ENCODE measurements around the gene ARHGAP19. TPM values are rescaled to one million over a fixed set of nuclear protein-coding genes. Genes with fewer than 3 reads are reported as not detected.

Gene ARHGAP19
- total and polyA plus RNA-seq, 5 donors from 2014 or later: 4.4 to 12.9 (median 8.0) TPM

DNA sequence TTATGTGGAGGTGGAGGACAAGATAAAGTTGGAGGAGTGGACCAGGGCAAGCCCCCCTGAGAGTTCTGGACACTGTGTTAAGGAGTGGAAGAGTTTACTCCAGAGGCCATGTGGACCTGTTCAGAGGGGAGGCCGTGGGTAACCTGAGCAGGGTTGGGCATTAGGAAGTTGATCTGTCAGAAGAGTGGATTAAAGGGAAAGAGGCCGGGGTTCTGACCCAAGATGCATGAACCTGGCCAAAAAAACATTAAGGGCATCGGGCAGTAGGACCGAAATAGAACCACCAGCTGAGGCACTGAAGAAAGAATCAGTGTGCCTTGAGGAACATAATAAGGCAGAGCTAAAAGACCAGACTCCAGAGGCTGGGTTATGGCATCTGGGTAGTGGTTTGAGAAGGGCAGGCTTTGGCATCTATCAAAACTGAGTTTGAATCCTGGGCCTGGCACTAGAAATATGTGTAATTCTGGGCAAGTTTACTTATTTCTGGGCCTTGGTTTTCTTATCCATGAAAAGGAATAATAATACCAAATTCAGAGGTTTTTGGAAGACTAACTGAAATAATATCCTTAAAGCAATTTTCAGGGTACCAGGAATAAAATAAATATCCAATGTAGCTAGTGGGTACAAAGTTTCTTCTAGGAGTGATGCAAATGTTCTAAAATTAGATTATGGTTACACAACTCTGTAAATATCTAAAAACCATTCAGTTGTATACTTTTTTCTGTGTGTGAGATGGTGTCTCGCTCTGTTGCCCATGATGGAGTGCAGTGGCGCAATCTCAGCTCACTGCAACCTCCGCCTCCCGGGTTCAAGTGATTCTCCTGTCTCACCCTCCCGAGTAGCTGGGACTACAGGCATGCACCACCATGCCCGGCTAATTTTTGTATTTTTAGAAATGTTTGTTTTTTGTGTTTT lies 15.7 kb upstream of the ARHGAP19 start:
- Histone ChIP-seq H3K27ac (ENCODE audit: insufficient read depth, low read length, poor library complexity, severe bottlenecking) (no peak overlapping the region), H3K4me1 (ENCODE audit: control insufficient read depth, insufficient read depth, low read length, poor library complexity, severe bottlenecking) (no peaks in the 10 kb centered on the region), H3K27me3 (ENCODE audit: control insufficient read depth, insufficient read depth, low read length) (no peaks in the 10 kb centered on the region), H3K36me3 (ENCODE audit: control insufficient read depth, insufficient read depth, low read length) (no peaks in the 10 kb centered on the region), H3K9me3 (ENCODE audit: control insufficient read depth in 2 of 2, low read length in 2 of 2) (no peaks in the 10 kb centered on the region), H3K4me3 (ENCODE audit: low read depth, low read length) (no peak overlapping the region)
- H3K9me3 Mint-ChIP-seq: no peaks in the 10 kb centered on the region
- no peaks in the 10 kb centered on the region for H3K4me1 Mint-ChIP-seq
- no peak for DNase-seq
- peak overlapping the region in 1 of 3 donors; percentile 81 for H3K27ac Mint-ChIP-seq
- no peaks in the 10 kb centered on the region for H3K27me3 Mint-ChIP-seq
- no peak for ATAC-seq (ENCODE audit: low read depth in 2 of 2)
- no peaks in the 10 kb centered on the region for H3K36me3 Mint-ChIP-seq
- H3K4me3 Mint-ChIP-seq: peak overlapping the region in 1 of 4 donors; percentile 18

DNA sequence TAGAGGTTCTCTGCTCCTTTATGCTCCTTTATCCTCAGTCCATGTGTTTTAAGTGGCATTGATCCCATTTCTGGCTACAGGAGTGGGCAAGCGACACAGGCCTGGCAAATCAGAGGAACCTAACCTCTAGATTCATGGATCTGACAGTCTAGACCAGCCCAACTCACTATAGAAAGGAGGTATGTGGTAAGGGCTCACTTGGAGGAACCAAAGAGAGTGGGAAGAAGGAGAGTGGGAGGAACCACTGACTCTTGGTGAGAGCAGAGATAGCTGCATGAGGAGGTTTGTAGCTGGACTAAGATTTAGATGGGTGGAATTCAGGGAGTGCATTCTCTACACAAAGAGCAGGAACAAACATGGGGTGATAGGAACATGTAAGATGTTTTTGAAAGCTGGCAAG lies 15.0 kb upstream of the ARHGAP19 start:
- Mint-ChIP-seq H3K9me3 (no peaks in the 10 kb centered on the region), H3K4me1 (no peaks in the 10 kb centered on the region), H3K36me3 (no peaks in the 10 kb centered on the region), H3K27ac (peak overlapping the region in 1 of 3 donors; percentile 81), H3K27me3 (no peaks in the 10 kb centered on the region), H3K4me3 (peak overlapping the region in 1 of 4 donors; percentile 56)
- no peak for ATAC-seq (ENCODE audit: low read depth in 2 of 2)
- Histone ChIP-seq H3K27ac (ENCODE audit: insufficient read depth, low read length, poor library complexity, severe bottlenecking) (no peak overlapping the region), H3K4me1 (ENCODE audit: control insufficient read depth, insufficient read depth, low read length, poor library complexity, severe bottlenecking) (no peaks in the 10 kb centered on the region), H3K9me3 (ENCODE audit: control insufficient read depth in 2 of 2, low read length in 2 of 2) (no peaks in the 10 kb centered on the region), H3K27me3 (ENCODE audit: control insufficient read depth, insufficient read depth, low read length) (no peaks in the 10 kb centered on the region), H3K36me3 (ENCODE audit: control insufficient read depth, insufficient read depth, low read length) (no peaks in the 10 kb centered on the region), H3K4me3 (ENCODE audit: low read depth, low read length) (no peak overlapping the region)
- no peak for DNase-seq

DNA sequence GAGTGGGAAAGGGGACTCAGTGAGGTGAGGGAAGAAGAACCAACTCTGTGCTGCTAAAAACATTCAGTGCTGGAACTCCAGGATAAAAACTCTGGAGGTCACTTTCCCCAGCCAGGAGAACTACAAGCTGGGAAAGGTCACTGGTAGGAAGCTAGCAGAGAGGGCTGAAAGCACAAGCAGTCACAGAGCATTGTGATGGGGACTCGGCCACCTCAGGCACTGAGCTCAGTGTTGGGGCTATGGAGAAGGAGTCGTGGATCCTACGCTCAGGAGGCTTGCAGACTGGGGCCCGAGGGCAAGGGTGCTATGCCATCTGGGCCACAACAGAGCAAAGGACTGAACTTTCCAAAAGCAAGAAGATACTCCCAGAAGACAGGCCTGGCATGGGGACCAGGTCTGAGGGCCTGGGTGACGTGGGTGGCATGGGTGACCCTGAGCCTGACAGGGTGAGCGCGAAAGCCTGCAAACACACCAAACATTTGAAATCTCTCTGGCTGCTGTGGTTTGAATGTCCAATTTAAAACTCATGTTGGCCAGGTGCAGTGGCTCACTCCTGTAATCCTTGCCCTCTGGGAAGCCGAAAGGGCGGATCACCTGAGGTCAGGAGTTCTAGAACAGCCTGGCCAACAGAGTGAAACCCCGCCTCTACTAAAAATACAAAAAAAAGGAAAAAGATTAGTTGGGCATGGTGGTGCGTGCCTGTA lies 9.8 kb upstream of the ARHGAP19 start:
- Mint-ChIP-seq H3K4me1 (no peaks in the 10 kb centered on the region), H3K9me3 (peaks cover 0 to 2% (median 0%) of the 10 kb centered on the region in 7 donors), H3K27ac (peak overlapping the region in 1 of 3 donors; percentile 52), H3K36me3 (no peaks in the 10 kb centered on the region), H3K27me3 (peaks cover 4% of the 10 kb centered on the region), H3K4me3 (no peak overlapping the region)
- Histone ChIP-seq H3K36me3 (ENCODE audit: control insufficient read depth, insufficient read depth, low read length) (no peaks in the 10 kb centered on the region), H3K4me3 (ENCODE audit: low read depth, low read length) (no peak overlapping the region), H3K27me3 (ENCODE audit: control insufficient read depth, insufficient read depth, low read length) (no peaks in the 10 kb centered on the region), H3K27ac (ENCODE audit: insufficient read depth, low read length, poor library complexity, severe bottlenecking) (no peak overlapping the region), H3K9me3 (ENCODE audit: control insufficient read depth in 2 of 2, low read length in 2 of 2) (no peaks in the 10 kb centered on the region), H3K4me1 (ENCODE audit: control insufficient read depth, insufficient read depth, low read length, poor library complexity, severe bottlenecking) (no peaks in the 10 kb centered on the region)
- ATAC-seq (ENCODE audit: low read depth in 2 of 2) (no peak), DNase-seq (no peak)

DNA sequence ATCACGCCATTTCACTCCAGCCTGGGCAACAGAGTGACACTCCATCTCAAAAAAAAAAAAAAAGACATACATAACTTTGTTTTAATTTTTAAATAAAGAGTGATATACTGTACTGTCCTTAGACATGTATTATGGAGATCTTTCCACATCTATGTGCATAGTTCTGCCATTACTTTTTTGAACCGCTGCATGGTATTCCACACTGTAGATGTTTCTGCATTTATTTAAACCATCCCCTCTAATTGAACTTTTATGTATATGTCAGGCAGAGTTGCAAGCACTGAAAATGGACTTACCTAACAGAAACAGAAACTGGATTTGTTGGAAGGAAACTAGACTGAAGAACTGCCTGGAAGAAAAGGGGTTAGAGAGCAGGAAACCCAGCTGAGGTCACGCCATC lies 8.5 kb upstream of the ARHGAP19 start:
- no peaks in the 10 kb centered on the region for H3K9me3 ChIP-seq (ENCODE audit: control insufficient read depth in 2 of 2, low read length in 2 of 2)
- no peaks in the 10 kb centered on the region for H3K4me1 Mint-ChIP-seq
- H3K27me3 ChIP-seq (ENCODE audit: control insufficient read depth, insufficient read depth, low read length): no peaks in the 10 kb centered on the region
- H3K4me3 Mint-ChIP-seq: no peak overlapping the region
- no peak overlapping the region for H3K27ac ChIP-seq (ENCODE audit: insufficient read depth, low read length, poor library complexity, severe bottlenecking)
- ATAC-seq (ENCODE audit: low read depth in 2 of 2) (no peak), DNase-seq (no peak)
- no peaks in the 10 kb centered on the region for H3K36me3 ChIP-seq (ENCODE audit: control insufficient read depth, insufficient read depth, low read length)
- H3K27me3 Mint-ChIP-seq: peaks cover 4% of the 10 kb centered on the region
- H3K4me3 ChIP-seq (ENCODE audit: low read depth, low read length): no peak overlapping the region
- no peaks in the 10 kb centered on the region for H3K4me1 ChIP-seq (ENCODE audit: control insufficient read depth, insufficient read depth, low read length, poor library complexity, severe bottlenecking)
- H3K27ac Mint-ChIP-seq: no peak overlapping the region
- peaks cover 0 to 2% (median 0%) of the 10 kb centered on the region in 7 donors for H3K9me3 Mint-ChIP-seq
- H3K36me3 Mint-ChIP-seq: no peaks in the 10 kb centered on the region

DNA sequence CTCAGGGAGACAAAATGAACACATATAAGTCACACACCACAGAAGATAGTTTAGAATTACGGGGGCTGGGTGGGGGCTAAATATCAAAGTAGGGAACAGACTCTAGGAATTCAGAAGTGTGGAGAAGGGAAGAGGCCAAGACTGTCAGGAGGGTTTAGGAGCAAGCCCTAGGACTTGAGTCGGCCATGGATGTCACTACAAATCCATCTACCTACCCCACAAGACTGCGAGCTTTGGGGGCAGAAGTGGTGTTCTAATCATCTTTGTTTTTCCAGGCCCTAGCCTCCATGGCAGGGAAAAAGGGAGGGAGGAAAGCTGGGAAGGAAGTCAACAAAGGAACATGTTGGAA lies 5.8 kb upstream of the ARHGAP19 start:
- ATAC-seq (ENCODE audit: low read depth in 2 of 2) (no peak), DNase-seq (no peak)
- H3K36me3 Mint-ChIP-seq: no peaks in the 10 kb centered on the region
- Histone ChIP-seq H3K27ac (ENCODE audit: insufficient read depth, low read length, poor library complexity, severe bottlenecking) (no peak overlapping the region), H3K4me3 (ENCODE audit: low read depth, low read length) (no peak overlapping the region), H3K4me1 (ENCODE audit: control insufficient read depth, insufficient read depth, low read length, poor library complexity, severe bottlenecking) (no peaks in the 10 kb centered on the region), H3K27me3 (ENCODE audit: control insufficient read depth, insufficient read depth, low read length) (no peaks in the 10 kb centered on the region), H3K9me3 (ENCODE audit: control insufficient read depth in 2 of 2, low read length in 2 of 2) (no peaks in the 10 kb centered on the region), H3K36me3 (ENCODE audit: control insufficient read depth, insufficient read depth, low read length) (no peaks in the 10 kb centered on the region)
- H3K4me3 Mint-ChIP-seq: no peak overlapping the region
- H3K9me3 Mint-ChIP-seq: peaks cover 0 to 2% (median 0%) of the 10 kb centered on the region in 7 donors
- peaks cover 13% of the 10 kb centered on the region for H3K27me3 Mint-ChIP-seq
- H3K27ac Mint-ChIP-seq: no peak overlapping the region
- no peaks in the 10 kb centered on the region for H3K4me1 Mint-ChIP-seq

DNA sequence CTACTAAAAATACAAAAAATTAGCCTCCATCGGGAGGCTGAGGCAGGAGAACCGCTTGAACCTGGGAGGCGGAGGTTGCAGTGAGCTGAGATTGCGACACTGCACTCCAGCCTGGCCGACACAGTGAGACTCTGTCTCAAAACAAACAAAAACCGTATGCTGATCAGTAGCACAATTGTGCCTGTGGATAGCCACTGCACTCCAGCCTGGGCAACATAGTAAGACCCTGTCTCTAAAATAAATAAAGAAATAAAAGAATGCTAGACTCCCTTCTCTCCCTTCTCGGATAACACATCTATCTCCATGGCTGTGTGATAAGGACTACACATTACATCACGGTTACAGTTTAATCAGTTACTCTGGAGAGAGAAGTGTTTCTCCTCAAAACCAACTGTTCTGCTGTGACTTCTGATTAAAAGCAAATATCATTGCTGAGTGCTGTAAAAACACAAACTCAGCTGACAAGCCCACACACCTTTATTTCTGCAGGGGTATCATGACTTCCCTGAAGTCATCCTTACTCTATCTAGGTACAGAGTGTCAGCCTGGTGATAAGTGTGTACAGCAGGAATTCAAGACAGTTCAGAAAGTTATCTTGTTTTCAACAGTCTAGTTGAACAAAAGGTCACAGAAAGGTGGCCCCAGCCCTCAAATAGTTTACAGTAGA lies 5.3 kb upstream of the ARHGAP19 start:
- no peak overlapping the region for H3K27ac Mint-ChIP-seq
- H3K4me1 Mint-ChIP-seq: peaks cover 2 to 3% (median 2%) of the 10 kb centered on the region in 4 donors
- no peak overlapping the region for H3K4me3 Mint-ChIP-seq
- no peak for DNase-seq
- H3K27me3 Mint-ChIP-seq: peaks cover 16% of the 10 kb centered on the region
- Histone ChIP-seq H3K27ac (ENCODE audit: insufficient read depth, low read length, poor library complexity, severe bottlenecking) (no peak overlapping the region), H3K4me3 (ENCODE audit: low read depth, low read length) (no peak overlapping the region), H3K36me3 (ENCODE audit: control insufficient read depth, insufficient read depth, low read length) (no peaks in the 10 kb centered on the region), H3K9me3 (ENCODE audit: control insufficient read depth in 2 of 2, low read length in 2 of 2) (no peaks in the 10 kb centered on the region), H3K4me1 (ENCODE audit: control insufficient read depth, insufficient read depth, low read length, poor library complexity, severe bottlenecking) (no peaks in the 10 kb centered on the region), H3K27me3 (ENCODE audit: control insufficient read depth, insufficient read depth, low read length) (no peaks in the 10 kb centered on the region)
- H3K9me3 Mint-ChIP-seq: peaks cover 0 to 2% (median 0%) of the 10 kb centered on the region in 7 donors
- ATAC-seq (ENCODE audit: low read depth in 2 of 2): no peak
- no peaks in the 10 kb centered on the region for H3K36me3 Mint-ChIP-seq

DNA sequence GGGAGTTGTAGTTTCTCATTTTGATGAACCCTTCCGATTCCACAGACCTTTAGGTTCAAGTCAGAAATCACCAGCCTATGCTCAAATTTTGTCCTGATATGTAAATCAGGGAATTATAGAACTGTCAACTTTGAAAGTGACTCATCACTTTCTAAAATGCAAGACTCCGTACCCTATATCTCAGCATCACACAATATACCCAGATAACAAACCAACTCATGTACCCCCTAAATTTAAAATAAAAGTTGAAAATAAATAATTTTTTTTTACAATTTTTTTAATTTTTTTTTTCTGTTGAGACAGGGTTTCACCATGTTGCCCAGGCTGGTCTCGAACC lies 393 bp upstream of the ARHGAP19 start:
- no peaks in the 10 kb centered on the region for H3K36me3 Mint-ChIP-seq
- H3K4me1 Mint-ChIP-seq: peaks cover 12 to 27% (median 12%) of the 10 kb centered on the region in 4 donors
- peaks cover 14% of the 10 kb centered on the region for H3K27me3 Mint-ChIP-seq
- Histone ChIP-seq H3K27ac (ENCODE audit: insufficient read depth, low read length, poor library complexity, severe bottlenecking) (no peak overlapping the region), H3K9me3 (ENCODE audit: control insufficient read depth in 2 of 2, low read length in 2 of 2) (no peaks in the 10 kb centered on the region), H3K4me3 (ENCODE audit: low read depth, low read length) (peak overlapping the region; percentile 92), H3K36me3 (ENCODE audit: control insufficient read depth, insufficient read depth, low read length) (no peaks in the 10 kb centered on the region), H3K4me1 (ENCODE audit: control insufficient read depth, insufficient read depth, low read length, poor library complexity, severe bottlenecking) (peaks cover 12% of the 10 kb centered on the region), H3K27me3 (ENCODE audit: control insufficient read depth, insufficient read depth, low read length) (no peaks in the 10 kb centered on the region)
- peak overlapping the region; percentile 88 to 95 (median 94) for H3K4me3 Mint-ChIP-seq
- DNase-seq (no peak), ATAC-seq (ENCODE audit: low read depth in 2 of 2) (no peak)
- H3K27ac Mint-ChIP-seq: peak overlapping the region in 2 of 3 donors; percentile 82 to 94
- H3K9me3 Mint-ChIP-seq: no peaks in the 10 kb centered on the region
